Neuronal stem cell (in vitro differentiated cells): ENCODE measurements around the gene GSTM4.
A peak's percentile ranks its signal among the peaks of the same experiment; 100 is the strongest.

Experiments used
- DNase-seq: peaks from one replicate; pipeline ENCODE4 v3.0.0-alpha.2; 2013; ENCODE audit warnings: low spot score
- H2AFZ ChIP-seq: one replicate; pipeline ENCODE4 v1.6.1; 2013; ENCODE audit warnings: mild to moderate bottlenecking, low read length, inconsistent platforms
- H2AK5ac ChIP-seq: 2 replicates; pipeline ENCODE4 v1.6.1; 2013; ENCODE audit warnings: low read depth, mild to moderate bottlenecking, inconsistent platforms, low read length, moderate library complexity, mixed read lengths
- H2BK120ac ChIP-seq: 2 replicates; pipeline ENCODE4 v1.6.1; 2013; ENCODE audit warnings: low read depth, mild to moderate bottlenecking, inconsistent platforms, low read length, moderate library complexity, mixed read lengths
- H2BK12ac ChIP-seq: one replicate; pipeline ENCODE4 v1.6.1; 2013; ENCODE audit warnings: low read length, inconsistent platforms
- H2BK15ac ChIP-seq: 2 replicates; pipeline ENCODE4 v1.6.1; 2013; ENCODE audit warnings: mild to moderate bottlenecking, low read length, inconsistent platforms, mixed read lengths
- H2BK5ac ChIP-seq: one replicate; pipeline ENCODE4 v1.6.1; 2013; ENCODE audit warnings: inconsistent platforms, mild to moderate bottlenecking, low read length, moderate library complexity
- H3K14ac ChIP-seq: one replicate; pipeline ENCODE4 v1.6.1; 2013; ENCODE audit warnings: low read length, inconsistent platforms
- H3K18ac ChIP-seq: 2 replicates; pipeline ENCODE4 v1.6.1; 2013; ENCODE audit warnings: low read length, inconsistent platforms
- H3K23ac ChIP-seq: 2 replicates; pipeline ENCODE4 v1.6.1; 2013; ENCODE audit warnings: low read depth, mild to moderate bottlenecking, mixed read lengths, low read length, inconsistent platforms; ENCODE audit not compliant: poor library complexity
- H3K27ac ChIP-seq: replicated peaks from 3 replicates; pipeline ENCODE4 v1.5.1; 2013; ENCODE audit warnings: low read length, inconsistent platforms
- H3K27me3 ChIP-seq, 3 experiments: 2 replicates each; pipeline ENCODE4 v1.6.1; 2013; ENCODE audit warnings: low read length in 3 of 3, mild to moderate bottlenecking in 2 of 3, inconsistent platforms in 1 of 3, low read depth in 1 of 3, mixed read lengths in 1 of 3, moderate library complexity in 1 of 3; ENCODE audit not compliant: control insufficient read depth in 3 of 3, insufficient read depth in 3 of 3
- H3K36me3 ChIP-seq, 2 donors: replicated peaks in 1 of 2; 2 replicates each; pipeline ENCODE4 v1.6.1; 2013; ENCODE audit warnings: low read length in 2 of 2; ENCODE audit not compliant: control insufficient read depth in 2 of 2, insufficient read depth in 2 of 2
- H3K4ac ChIP-seq: 2 replicates; pipeline ENCODE4 v1.6.1; 2013; ENCODE audit warnings: inconsistent platforms, mild to moderate bottlenecking, low read length, moderate library complexity
- H3K4me1 ChIP-seq, 2 donors: 1 replicate in 1 of 2; 2 replicates in 1 of 2; pipeline ENCODE4 v1.6.1; 2013; ENCODE audit warnings: low read length in 2 of 2, low read depth in 1 of 2; ENCODE audit not compliant: control insufficient read depth in 2 of 2, insufficient read depth in 1 of 2
- H3K4me2 ChIP-seq: one replicate; pipeline ENCODE4 v1.6.1; 2013; ENCODE audit warnings: mild to moderate bottlenecking, low read length, inconsistent platforms; ENCODE audit not compliant: insufficient read depth, poor library complexity, severe bottlenecking
- H3K4me3 ChIP-seq, 2 donors: 2 replicates each; pipeline ENCODE4 v1.5.1; 2013; ENCODE audit warnings: low read length in 2 of 2, mild to moderate bottlenecking in 2 of 2, inconsistent platforms in 1 of 2, moderate library complexity in 1 of 2
- H3K79me1 ChIP-seq: one replicate; pipeline ENCODE4 v1.6.1; 2013; ENCODE audit warnings: low read depth, mild to moderate bottlenecking, inconsistent platforms, low read length, moderate library complexity
- H3K9ac ChIP-seq: one replicate; pipeline ENCODE4 v1.6.1; 2013; ENCODE audit warnings: mild to moderate bottlenecking, low read depth, low read length, inconsistent platforms; ENCODE audit not compliant: poor library complexity
- H3K9me3 ChIP-seq, 2 donors: replicated peaks in 1 of 2; 2 replicates each; pipeline versions ENCODE3 to v1.6.1; 2013; ENCODE audit warnings: low read length in 2 of 2, mild to moderate bottlenecking in 2 of 2, inconsistent platforms in 1 of 2, low read depth in 1 of 2, mixed read lengths in 1 of 2, moderate library complexity in 1 of 2; ENCODE audit not compliant: control insufficient read depth in 2 of 2, insufficient read depth in 1 of 2
- H4K8ac ChIP-seq: one replicate; pipeline ENCODE4 v1.6.1; 2013; ENCODE audit warnings: low read depth, mild to moderate bottlenecking, inconsistent platforms, low read length, moderate library complexity
- H4K91ac ChIP-seq: one replicate; pipeline ENCODE4 v1.6.1; 2013; ENCODE audit warnings: low read length, low read depth, mild to moderate bottlenecking, inconsistent platforms; ENCODE audit not compliant: poor library complexity
- WGBS, 2 donors: extraction: QIAGEN DNeasy Blood & Tissue Kit; methylation state at CpG; one replicate each; pipeline ENCODE4 v1.1.7; 2013; ENCODE audit warnings: missing lambda C conversion rate in 2 of 2, mixed read lengths in 1 of 2; ENCODE audit not compliant: insufficient read length in 2 of 2, insufficient replicate concordance in 1 of 2; ENCODE audit errors: extremely low coverage in 2 of 2; 5-methylcytosine and 5-hydroxymethylcytosine counted together

Gene GSTM4

DNA sequence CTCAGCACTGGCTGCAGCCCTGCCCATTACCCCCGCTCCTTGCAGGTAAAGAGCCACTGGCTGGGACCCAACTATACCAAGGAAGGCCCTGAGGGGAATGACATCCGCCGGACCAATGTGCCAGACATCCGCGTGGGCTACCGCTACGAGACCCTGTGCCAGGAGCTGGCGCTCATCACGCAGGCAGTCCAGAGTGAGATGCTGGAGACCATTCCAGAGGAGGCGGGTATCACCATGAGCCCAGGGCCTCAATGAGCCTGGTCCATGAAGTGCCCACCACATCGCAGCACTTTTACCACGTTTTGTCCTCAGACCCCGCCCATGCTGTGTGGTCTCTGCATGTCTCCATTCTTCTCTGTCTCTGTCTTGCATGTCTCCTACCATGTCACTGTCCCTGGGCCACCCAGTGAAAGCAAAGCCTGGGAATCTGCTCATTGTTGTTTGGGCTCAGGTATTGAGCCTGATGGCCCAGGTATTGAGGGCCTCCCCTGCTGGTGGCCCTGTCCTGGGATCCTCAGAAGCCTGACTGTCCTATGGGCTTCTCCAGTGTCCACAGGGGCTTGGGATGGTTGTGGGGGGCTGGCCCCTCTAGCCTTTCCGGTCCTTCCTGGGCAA lies 24.9 kb upstream of the GSTM4 start:
- no peak overlapping the region for H4K8ac ChIP-seq
- DNase-seq, result no peak
- H2BK120ac ChIP-seq, result no peak overlapping the region
- H2BK5ac ChIP-seq, result no peak overlapping the region
- no peak overlapping the region for H3K9ac ChIP-seq
- H3K27ac ChIP-seq, result no peak overlapping the region
- H3K9me3 ChIP-seq, result no peaks in the 10 kb centered on the region
- H3K4me2 ChIP-seq, result no peak overlapping the region
- H2BK15ac ChIP-seq, result no peak overlapping the region
- no peak overlapping the region for H2BK12ac ChIP-seq
- no peak overlapping the region for H3K4ac ChIP-seq
- no peak overlapping the region for H2AFZ ChIP-seq
- H3K79me1 ChIP-seq, result peaks cover 1% of the 10 kb centered on the region
- peak overlapping the region; percentile 30 for H2AK5ac ChIP-seq
- peaks cover 2 to 12% of the 10 kb centered on the region in 2 donors for H3K4me1 ChIP-seq
- no peak overlapping the region for H3K14ac ChIP-seq
- H3K27me3 ChIP-seq, result no peaks in the 10 kb centered on the region
- WGBS, 2 donors, result no CpG with 5 or more reads among the region's 14 CpGs
- peaks cover 41 to 59% of the 10 kb centered on the region in 2 donors for H3K36me3 ChIP-seq
- H3K18ac ChIP-seq, result peak overlapping the region; percentile 2
- H3K4me3 ChIP-seq, result no peak overlapping the region
- no peak overlapping the region for H3K23ac ChIP-seq
- H4K91ac ChIP-seq, result no peak overlapping the region

DNA sequence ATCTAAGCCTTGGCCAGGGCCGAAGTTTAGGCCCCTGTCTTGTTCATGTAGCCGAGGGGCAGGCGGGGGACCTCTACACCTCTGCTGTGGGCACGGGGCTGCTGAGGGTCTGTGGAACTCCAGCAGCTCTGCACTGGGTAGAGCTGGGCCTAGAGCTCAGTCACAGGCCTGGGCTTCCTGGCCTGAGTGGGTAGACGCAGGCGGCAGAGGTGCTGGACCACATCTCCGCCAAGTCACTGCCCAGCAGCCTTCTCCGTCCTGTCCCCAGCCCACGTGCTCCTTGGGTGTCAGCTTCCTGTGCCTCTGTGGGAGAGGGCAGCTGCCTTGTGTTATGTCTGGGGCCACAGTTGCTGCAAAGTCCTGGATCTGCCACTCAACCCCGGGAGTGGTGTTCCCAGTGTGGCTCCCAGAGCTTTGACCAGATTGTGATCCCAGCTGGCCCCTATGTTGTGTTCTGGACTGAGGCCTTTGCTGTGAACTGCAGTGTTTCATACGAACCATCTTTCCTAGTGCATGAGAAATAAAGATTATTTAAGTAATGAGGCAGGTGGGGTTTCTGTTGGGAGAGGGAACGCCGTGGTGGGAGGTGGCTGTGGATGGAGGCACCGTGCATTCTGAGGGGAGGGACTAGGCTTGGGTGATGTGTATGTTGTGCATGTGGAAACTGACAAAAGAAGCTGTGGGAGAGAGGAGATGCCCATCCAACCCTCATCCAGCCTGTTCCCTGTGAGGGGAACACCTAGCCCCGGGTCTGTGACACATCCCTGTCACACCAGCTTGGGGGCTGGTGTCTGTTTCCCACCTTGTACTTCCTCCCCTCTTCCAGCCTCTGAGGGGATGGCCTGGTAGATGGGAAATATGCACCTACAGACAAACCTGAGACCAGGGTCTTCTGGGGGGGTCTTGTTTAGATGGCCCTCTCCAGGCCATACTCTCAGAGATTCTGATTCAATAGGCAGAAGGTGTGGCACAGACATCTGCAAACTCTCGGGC lies 24.1 kb upstream of the GSTM4 start:
- peak overlapping the region; percentile 76 for H3K27ac ChIP-seq
- peaks cover 41 to 51% of the 10 kb centered on the region in 2 donors for H3K36me3 ChIP-seq
- H4K8ac ChIP-seq, result no peak overlapping the region
- peak overlapping the region; percentile 95 for H2AK5ac ChIP-seq
- no peak overlapping the region for H3K23ac ChIP-seq
- H3K9me3 ChIP-seq, result no peaks in the 10 kb centered on the region
- no peak overlapping the region for H3K9ac ChIP-seq
- H3K79me1 ChIP-seq, result peaks cover 1% of the 10 kb centered on the region
- peak overlapping the region; percentile 47 for H3K14ac ChIP-seq
- H3K4me3 ChIP-seq, result no peak overlapping the region
- H3K27me3 ChIP-seq, result no peaks in the 10 kb centered on the region
- WGBS, 2 donors, result no CpG with 5 or more reads among the region's 16 CpGs
- no peak overlapping the region for H4K91ac ChIP-seq
- H3K4ac ChIP-seq, result no peak overlapping the region
- peak overlapping the region; percentile 72 for H3K18ac ChIP-seq
- H3K4me1 ChIP-seq, result peaks cover 6 to 17% of the 10 kb centered on the region in 2 donors
- no peak overlapping the region for H2BK120ac ChIP-seq
- DNase-seq, result no peak
- H2BK12ac ChIP-seq, result peak overlapping the region; percentile 95
- no peak overlapping the region for H3K4me2 ChIP-seq
- peak overlapping the region; percentile 95 for H2BK15ac ChIP-seq
- H2BK5ac ChIP-seq, result no peak overlapping the region
- H2AFZ ChIP-seq, result no peak overlapping the region

DNA sequence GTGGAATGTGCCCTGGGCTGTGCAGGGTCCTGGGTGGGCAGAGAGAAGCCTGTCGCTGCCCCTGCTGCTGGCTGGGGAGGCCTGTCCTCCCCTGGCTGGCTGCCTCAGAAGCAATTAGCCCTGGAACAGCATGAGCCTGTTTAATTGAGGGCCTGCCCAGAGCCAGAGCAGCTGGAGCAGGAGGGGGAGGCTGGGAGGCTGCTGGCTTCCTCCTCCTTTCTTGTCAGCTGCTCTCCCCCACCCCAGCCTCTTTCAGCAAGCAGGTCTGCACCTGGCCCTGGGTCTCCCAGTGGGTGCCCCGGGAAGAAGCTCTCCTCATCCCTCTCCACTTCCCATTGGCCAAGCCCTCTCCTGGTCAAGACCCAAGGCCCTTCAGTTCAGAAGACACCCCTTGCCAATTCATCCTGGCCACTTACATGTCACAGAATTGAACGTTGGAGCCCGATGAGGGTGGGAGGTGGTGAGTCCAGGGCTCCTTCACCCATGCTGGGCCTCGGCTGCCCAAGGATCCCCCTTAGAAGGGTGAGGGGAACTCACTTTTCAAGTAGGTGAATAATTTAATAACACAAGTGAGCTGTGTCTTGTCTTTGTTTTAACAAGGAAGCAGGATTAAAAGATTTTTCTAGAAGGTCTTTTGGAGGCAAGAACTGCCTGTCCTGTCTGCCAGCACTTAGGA lies 23.1 kb upstream of the GSTM4 start:
- DNase-seq, result peak; percentile 54
- H2BK12ac ChIP-seq, result no peak overlapping the region
- no peak overlapping the region for H2BK5ac ChIP-seq
- no peak overlapping the region for H4K91ac ChIP-seq
- no peak overlapping the region for H3K23ac ChIP-seq
- H3K14ac ChIP-seq, result peak overlapping the region; percentile 60
- H3K4me2 ChIP-seq, result peak overlapping the region; percentile 31
- peak overlapping the region; percentile 97 for H2BK120ac ChIP-seq
- H3K18ac ChIP-seq, result peak overlapping the region; percentile 85
- peaks cover 32 to 41% of the 10 kb centered on the region in 2 donors for H3K36me3 ChIP-seq
- peak overlapping the region; percentile 76 for H3K27ac ChIP-seq
- peak overlapping the region; percentile 95 for H2AK5ac ChIP-seq
- no peak overlapping the region for H2AFZ ChIP-seq
- no peaks in the 10 kb centered on the region for H3K9me3 ChIP-seq
- peaks cover 6 to 17% of the 10 kb centered on the region in 2 donors for H3K4me1 ChIP-seq
- WGBS, 2 donors, result no CpG with 5 or more reads among the region's 5 CpGs
- peak overlapping the region; percentile 17 for H2BK15ac ChIP-seq
- H3K4ac ChIP-seq, result peak overlapping the region; percentile 13
- H3K79me1 ChIP-seq, result peaks cover 1% of the 10 kb centered on the region
- H3K27me3 ChIP-seq, result no peaks in the 10 kb centered on the region
- no peak overlapping the region for H3K9ac ChIP-seq
- H3K4me3 ChIP-seq, result no peak overlapping the region
- H4K8ac ChIP-seq, result no peak overlapping the region
